GM12872 (cell line): ENCODE measurements around the gene ZNF561.

ENCODE experiments used
- CTCF ChIP-seq: IDR thresholded peaks from 3 replicates; pipeline ENCODE4 v1.5.1; 2011; ENCODE audit warnings: low read depth, mild to moderate bottlenecking, low read length, moderate library complexity; ENCODE audit not compliant: insufficient read depth

The ZNF561 gene

GRCh38 chr19:9610484-9611113, 10.4 kb downstream of the ZNF561 start:
- TF ChIP-seq CTCF: no peak

- no peak for TF ChIP-seq CTCF
Measured at GRCh38 chr19:9608912-9609311, 12.1 kb downstream of the ZNF561 start.

GRCh38 chr19:9597027-9597426, 24.0 kb downstream of the ZNF561 start:
- no peak for TF ChIP-seq CTCF

GRCh38 chr19:9586764-9587163, 34.3 kb downstream of the ZNF561 start:
- peak; percentile 71 for TF ChIP-seq CTCF

- no peak for TF ChIP-seq CTCF
Measured at GRCh38 chr19:9584073-9584833, 36.8 kb downstream of the ZNF561 start, which contains the start of gene ZNF121. ZNF121 (minus strand) TSS chr19:9584504; CDS start chr19:9568097, 16,407 bp downstream.

DNA sequence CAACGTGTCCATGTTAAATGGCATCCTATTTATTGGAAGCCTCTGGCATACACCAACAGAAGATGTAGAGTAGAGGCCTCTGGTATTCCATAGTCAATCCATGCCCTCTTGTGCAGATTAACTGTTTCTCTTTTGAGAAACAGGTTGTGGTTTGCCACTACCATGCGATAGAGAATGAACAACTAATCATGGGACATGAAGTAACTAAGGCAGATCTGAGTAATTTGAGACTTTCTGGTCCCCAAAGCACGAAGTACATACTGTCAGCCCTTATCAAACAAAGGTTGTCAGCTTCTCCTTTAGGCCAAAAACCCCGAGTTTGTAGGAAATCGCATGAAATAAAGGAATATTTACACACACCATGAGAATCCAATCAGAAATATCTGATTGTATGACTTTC, 40.3 kb downstream of the ZNF561 start:
- TF ChIP-seq CTCF: no peak

GRCh38 chr19:9570255-9570654, 50.8 kb downstream of the ZNF561 start:
- no peak for TF ChIP-seq CTCF
